ENCODE measurements around the gene DCD.
"Not testable (repeated sequence)": the region's sequence is repeated elsewhere in the genome, so short reads cannot be mapped to it uniquely, and the experiment has no call there.

DCD gene

GRCh38 chr12:54641554-54641953, 6.6 kb downstream of the DCD start:
- no peak for DNase-seq (ENCODE audit: low read depth, low spot score)
- no peak overlapping the region for H3K9ac ChIP-seq (ENCODE audit: insufficient read length)
- no peaks in the 10 kb centered on the region for H3K9me3 ChIP-seq (ENCODE audit: low read depth, low read length)
- TF ChIP-seq EZH2 (IDR thresholded peaks at IDR 0.05), result no peak
- no peak for TF ChIP-seq FOXP2 (optimal IDR thresholded peaks at IDR 0.05; ENCODE audit: control extremely low read depth, extremely low read length, insufficient read depth)
- TF ChIP-seq POLR2AphosphoS5 (IDR thresholded peaks at IDR 0.05; ENCODE audit: borderline replicate concordance, low read depth, low read length), result no peak
- H3K27ac ChIP-seq, result no peak overlapping the region
- H3K4me3 ChIP-seq, result no peak overlapping the region
- H3K36me3 ChIP-seq (ENCODE audit: insufficient read depth, low read length), result no peaks in the 10 kb centered on the region

- no peak for DNase-seq (ENCODE audit: low read depth, low spot score)
- H3K9me3 ChIP-seq (ENCODE audit: low read depth, low read length), result no peaks in the 10 kb centered on the region
- H3K4me3 ChIP-seq, result no peak overlapping the region
- no peaks in the 10 kb centered on the region for H3K36me3 ChIP-seq (ENCODE audit: insufficient read depth, low read length)
- H3K27ac ChIP-seq, result no peak overlapping the region
- H3K9ac ChIP-seq (ENCODE audit: insufficient read length), result no peak overlapping the region
- TF ChIP-seq POLR2AphosphoS5 (IDR thresholded peaks at IDR 0.05; ENCODE audit: borderline replicate concordance, low read depth, low read length) (no peak), EZH2 (IDR thresholded peaks at IDR 0.05) (no peak), FOXP2 (optimal IDR thresholded peaks at IDR 0.05; ENCODE audit: control extremely low read depth, extremely low read length, insufficient read depth) (no peak)
Observed at GRCh38 chr12:54641089-54641488, 7.1 kb downstream of the DCD start.

GRCh38 chr12:54639112-54639511, 9.1 kb downstream of the DCD start:
- not testable (repeated sequence) for H3K9ac ChIP-seq (ENCODE audit: insufficient read length); DNase-seq (ENCODE audit: low read depth, low spot score); H3K36me3 ChIP-seq (ENCODE audit: insufficient read depth, low read length); H3K9me3 ChIP-seq (ENCODE audit: low read depth, low read length); H3K4me3 ChIP-seq; H3K27ac ChIP-seq

- H3K4me3 ChIP-seq, result no peak within 1 kb of the TSS
- no peaks in the 10 kb centered on the region for H3K9me3 ChIP-seq (ENCODE audit: low read depth, low read length)
- no peak for TF ChIP-seq EZH2 (IDR thresholded peaks at IDR 0.05)
- no peak for TF ChIP-seq FOXP2 (optimal IDR thresholded peaks at IDR 0.05; ENCODE audit: control extremely low read depth, extremely low read length, insufficient read depth)
- TF ChIP-seq POLR2AphosphoS5 (IDR thresholded peaks at IDR 0.05; ENCODE audit: borderline replicate concordance, low read depth, low read length), result no peak
- DNase-seq (ENCODE audit: low read depth, low spot score), result no peak
- H3K27ac ChIP-seq, result no peak within 1 kb of the TSS
- peaks cover 9% of the 10 kb centered on the region for H3K36me3 ChIP-seq (ENCODE audit: insufficient read depth, low read length)
- no peak within 1 kb of the TSS for H3K9ac ChIP-seq (ENCODE audit: insufficient read length)
Observed at GRCh38 chr12:54634795-54635194, 13.4 kb downstream of the DCD start, which contains the start of gene LACRT. Gene LACRT (minus strand): TSS chr12:54634895. CDS start chr12:54634841, 54 bp downstream.

- peaks cover 33% of the 10 kb centered on the region for H3K36me3 ChIP-seq (ENCODE audit: insufficient read depth, low read length)
- no peak for DNase-seq (ENCODE audit: low read depth, low spot score)
- H3K9me3 ChIP-seq (ENCODE audit: low read depth, low read length), result peaks cover 17% of the 10 kb centered on the region; the same call in 1 of the 2 replicates
- TF ChIP-seq FOXP2 (optimal IDR thresholded peaks at IDR 0.05; ENCODE audit: control extremely low read depth, extremely low read length, insufficient read depth) (no peak), POLR2AphosphoS5 (IDR thresholded peaks at IDR 0.05; ENCODE audit: borderline replicate concordance, low read depth, low read length) (no peak), EZH2 (IDR thresholded peaks at IDR 0.05) (no peak)
- no peak overlapping the region for H3K9ac ChIP-seq (ENCODE audit: insufficient read length)
- H3K27ac ChIP-seq, result no peak overlapping the region
- H3K4me3 ChIP-seq, result no peak overlapping the region
Observed at GRCh38 chr12:54631988-54632728, 16.0 kb downstream of the DCD start.

GRCh38 chr12:54631551-54631950, 16.6 kb downstream of the DCD start:
- TF ChIP-seq POLR2AphosphoS5 (IDR thresholded peaks at IDR 0.05; ENCODE audit: borderline replicate concordance, low read depth, low read length) (no peak), EZH2 (IDR thresholded peaks at IDR 0.05) (no peak), FOXP2 (optimal IDR thresholded peaks at IDR 0.05; ENCODE audit: control extremely low read depth, extremely low read length, insufficient read depth) (no peak)
- H3K9ac ChIP-seq (ENCODE audit: insufficient read length), result no peak overlapping the region

GRCh38 chr12:54629925-54630324, 18.2 kb downstream of the DCD start:
- H3K27ac ChIP-seq, result no peak overlapping the region
- DNase-seq (ENCODE audit: low read depth, low spot score), result no peak
- no peak overlapping the region for H3K9ac ChIP-seq (ENCODE audit: insufficient read length)
- H3K4me3 ChIP-seq, result no peak overlapping the region
- H3K9me3 ChIP-seq (ENCODE audit: low read depth, low read length), result peaks cover 18% of the 10 kb centered on the region; the same call in 1 of the 2 replicates
- H3K36me3 ChIP-seq (ENCODE audit: insufficient read depth, low read length), result peaks cover 33% of the 10 kb centered on the region
- no peak for TF ChIP-seq EZH2 (IDR thresholded peaks at IDR 0.05)
- TF ChIP-seq POLR2AphosphoS5 (IDR thresholded peaks at IDR 0.05; ENCODE audit: borderline replicate concordance, low read depth, low read length), result no peak
- no peak for TF ChIP-seq FOXP2 (optimal IDR thresholded peaks at IDR 0.05; ENCODE audit: control extremely low read depth, extremely low read length, insufficient read depth)

More at GRCh38 chr12:54631551-54631950, 16.6 kb downstream of the DCD start:
- H3K36me3 ChIP-seq (ENCODE audit: insufficient read depth, low read length), result peaks cover 33% of the 10 kb centered on the region
- H3K27ac ChIP-seq, result no peak overlapping the region
- H3K4me3 ChIP-seq, result no peak overlapping the region
- peaks cover 18% of the 10 kb centered on the region; the same call in 1 of the 2 replicates for H3K9me3 ChIP-seq (ENCODE audit: low read depth, low read length)
- no peak for DNase-seq (ENCODE audit: low read depth, low spot score)

GRCh38 chr12:54628186-54628846, 19.8 kb downstream of the DCD start:
- Histone ChIP-seq H3K9me3 (ENCODE audit: low read depth, low read length) (peaks cover 18% of the 10 kb centered on the region; the same call in 1 of the 2 replicates), H3K4me3 (no peak overlapping the region), H3K27ac (no peak overlapping the region), H3K9ac (ENCODE audit: insufficient read length) (no peak overlapping the region), H3K36me3 (ENCODE audit: insufficient read depth, low read length) (peaks cover 33% of the 10 kb centered on the region)
- DNase-seq (ENCODE audit: low read depth, low spot score), result no peak
- TF ChIP-seq FOXP2 (optimal IDR thresholded peaks at IDR 0.05; ENCODE audit: control extremely low read depth, extremely low read length, insufficient read depth) (no peak), EZH2 (IDR thresholded peaks at IDR 0.05) (no peak), POLR2AphosphoS5 (IDR thresholded peaks at IDR 0.05; ENCODE audit: borderline replicate concordance, low read depth, low read length) (no peak)
